IMR-90 (cell line): ENCODE results near the gene ZBTB32. TPM values are rescaled to one million over a fixed set of nuclear protein-coding genes. Genes with fewer than 3 reads are reported as not detected.
A peak's percentile ranks its signal among the peaks of the same experiment; 100 is the strongest.

Experiments used
- ATAC-seq: fragments of 200-7000 bp; cut with Tn5 transposase; 2 replicates; pipeline ENCODE4 v1.9.1; 2020; ENCODE audit warnings: low read depth, mild to moderate bottlenecking, moderate library complexity
- BruUV-seq: library from RNA; stranded (reverse); fragments of 400-500 nt; replicated peaks from 2 replicates; lab custom pipeline; 2021; lab: Mats Ljungman, UMichigan
- CTCF ChIA-PET: fragments of 300-600 bp; formaldehyde crosslinking; extraction: SDS; loops from one replicate; lab custom pipeline; 2021; ENCODE audit warnings: antibody characterized with exemption; lab: Yijun Ruan, JAX
- POLR2A ChIA-PET: fragments of 300-600 bp; sonication (Branson Sonifier 250); formaldehyde crosslinking; loops from one replicate; lab custom pipeline; 2022; ENCODE audit warnings: antibody characterized with exemption; ENCODE audit not compliant: unreplicated experiment; lab: Charles Lee
- DNase-seq: peaks from one replicate; pipeline ENCODE4 v3.0.0; 2013
- H2AFZ ChIP-seq: replicated peaks from 2 replicates; pipeline ENCODE3; 2013; ENCODE audit warnings: low read length, mild to moderate bottlenecking; ENCODE audit not compliant: poor library complexity
- H2AK5ac ChIP-seq: 2 replicates; pipeline ENCODE4 v1.6.1; 2013; ENCODE audit warnings: low read depth, low read length, inconsistent platforms
- H2AK9ac ChIP-seq: replicated peaks from 2 replicates; pipeline ENCODE3; 2013; ENCODE audit warnings: mild to moderate bottlenecking, low read depth, low read length, moderate library complexity; ENCODE audit not compliant: poor library complexity
- H2BK120ac ChIP-seq: 2 replicates; pipeline ENCODE4 v1.6.1; 2013; ENCODE audit warnings: low read depth, low read length, inconsistent platforms
- H2BK15ac ChIP-seq: 3 replicates; pipeline ENCODE4 v1.6.1; 2013; ENCODE audit warnings: low read depth, low read length, inconsistent platforms
- H2BK20ac ChIP-seq: 2 replicates; pipeline ENCODE4 v1.6.1; 2013; ENCODE audit warnings: low read depth, mild to moderate bottlenecking, inconsistent platforms, low read length, moderate library complexity
- H2BK5ac ChIP-seq: 2 replicates; pipeline ENCODE4 v1.6.1; 2013; ENCODE audit warnings: mild to moderate bottlenecking, low read depth, low read length, inconsistent platforms; ENCODE audit not compliant: poor library complexity, severe bottlenecking
- H3K14ac ChIP-seq: replicated peaks from 2 replicates; pipeline ENCODE4 v1.6.1; 2013; ENCODE audit warnings: low read depth, low read length, inconsistent platforms
- H3K18ac ChIP-seq: 2 replicates; pipeline ENCODE4 v1.6.1; 2013; ENCODE audit warnings: low read depth, low read length, control low read depth
- H3K23ac ChIP-seq: 2 replicates; pipeline ENCODE4 v1.6.1; 2013; ENCODE audit warnings: low read depth, low read length, inconsistent platforms
- H3K27ac ChIP-seq: 2 replicates; pipeline ENCODE4 v1.5.1; 2013; ENCODE audit warnings: mild to moderate bottlenecking, control low read depth, low read length; ENCODE audit not compliant: insufficient read depth
- H3K27me3 ChIP-seq: 2 replicates; pipeline ENCODE4 v1.6.1; 2013; ENCODE audit warnings: low read length; ENCODE audit not compliant: control insufficient read depth, insufficient read depth
- H3K36me3 ChIP-seq: 2 replicates; pipeline ENCODE4 v1.6.1; 2013; ENCODE audit warnings: low read length, mixed read lengths; ENCODE audit not compliant: control insufficient read depth, insufficient read depth
- H3K4ac ChIP-seq: 2 replicates; pipeline ENCODE4 v1.6.1; 2013; ENCODE audit warnings: low read depth, low read length, inconsistent platforms
- H3K4me1 ChIP-seq: 2 replicates; pipeline ENCODE4 v1.6.1; 2013; ENCODE audit warnings: low read length, mixed read lengths; ENCODE audit not compliant: control insufficient read depth, insufficient read depth
- H3K4me2 ChIP-seq: 2 replicates; pipeline ENCODE4 v1.6.1; 2013; ENCODE audit warnings: low read depth, mild to moderate bottlenecking, control low read depth, low read length, moderate library complexity
- H3K4me3 ChIP-seq: 2 replicates; pipeline ENCODE4 v1.5.1; 2013; ENCODE audit warnings: low read depth, mild to moderate bottlenecking, control low read depth, low read length, moderate library complexity; ENCODE audit not compliant: insufficient read depth
- H3K56ac ChIP-seq: 2 replicates; pipeline ENCODE4 v1.6.1; 2013; ENCODE audit warnings: low read length, inconsistent platforms; ENCODE audit not compliant: insufficient read depth; ENCODE audit errors: extremely low read depth
- H3K79me1 ChIP-seq, 2 experiments: 2 replicates each; pipeline ENCODE4 v1.6.1; 2013; ENCODE audit warnings: low read length in 2 of 2, inconsistent platforms in 1 of 2, low read depth in 1 of 2
- H3K9ac ChIP-seq: 2 replicates; pipeline ENCODE4 v1.6.1; 2013; ENCODE audit warnings: low read depth, low read length, control low read depth
- H3K9me1 ChIP-seq: 2 replicates; pipeline ENCODE4 v1.6.1; 2013; ENCODE audit warnings: low read length, inconsistent platforms; ENCODE audit not compliant: insufficient read depth
- H3K9me3 ChIP-seq: 2 replicates; pipeline ENCODE4 v1.6.1; 2013; ENCODE audit warnings: low read length; ENCODE audit not compliant: control insufficient read depth, insufficient read depth
- H4K20me1 ChIP-seq: 2 replicates; pipeline ENCODE4 v1.6.1; 2013; ENCODE audit warnings: low read length, inconsistent platforms; ENCODE audit not compliant: insufficient read depth
- H4K5ac ChIP-seq: 2 replicates; pipeline ENCODE4 v1.6.1; 2013; ENCODE audit warnings: mild to moderate bottlenecking, low read depth, low read length, control low read depth
- H4K8ac ChIP-seq, 2 experiments: 2 replicates each; pipeline ENCODE4 v1.6.1; 2013; ENCODE audit warnings: low read depth in 2 of 2, low read length in 2 of 2, control low read depth in 1 of 2, inconsistent platforms in 1 of 2
- H4K91ac ChIP-seq: 2 replicates; pipeline ENCODE4 v1.6.1; 2013; ENCODE audit warnings: low read depth, low read length, inconsistent platforms; ENCODE audit not compliant: insufficient read depth
- BHLHE40 ChIP-seq: fragments of 150-350 bp; IDR thresholded peaks from 2 replicates; pipeline ENCODE4 v1.6.1; 2016; ENCODE audit warnings: mild to moderate bottlenecking, low read depth, low read length
- CEBPB ChIP-seq: IDR thresholded peaks from 2 replicates; pipeline ENCODE4 v1.6.1; 2012; ENCODE audit warnings: low read depth, low read length, improper control_type of control experiment
- CHD1 ChIP-seq: IDR thresholded peaks from 2 replicates; pipeline ENCODE4 v1.6.1; 2012; ENCODE audit warnings: low read depth, low read length, improper control_type of control experiment
- FOS ChIP-seq: fragments of 150-350 bp; IDR thresholded peaks from 2 replicates; pipeline ENCODE4 v1.6.1; 2016; ENCODE audit warnings: low read depth, low read length
- MAFK ChIP-seq: IDR thresholded peaks from 2 replicates; pipeline ENCODE4 v1.6.1; 2012; ENCODE audit warnings: low read depth, low read length, improper control_type of control experiment
- MAZ ChIP-seq: IDR thresholded peaks from 2 replicates; pipeline ENCODE4 v1.6.1; 2012; ENCODE audit warnings: low read depth, mild to moderate bottlenecking, low read length, improper control_type of control experiment, moderate library complexity, borderline replicate concordance
- NFE2L2 ChIP-seq: fragments of 150-350 bp; IDR thresholded peaks from 2 replicates; pipeline ENCODE4 v1.6.1; 2016; ENCODE audit warnings: low read depth, mild to moderate bottlenecking, low read length
- POLR2A ChIP-seq: IDR thresholded peaks from 2 replicates; pipeline ENCODE4 v1.6.1; 2012; ENCODE audit warnings: mild to moderate bottlenecking, low read depth, low read length
- RAD21 ChIP-seq: IDR thresholded peaks from 2 replicates; pipeline ENCODE4 v1.6.1; 2012; ENCODE audit warnings: low read length, improper control_type of control experiment
- RCOR1 ChIP-seq: IDR thresholded peaks from 2 replicates; pipeline ENCODE4 v1.6.1; 2012; ENCODE audit warnings: mild to moderate bottlenecking, low read length, improper control_type of control experiment; ENCODE audit not compliant: insufficient replicate concordance
- RFX5 ChIP-seq: IDR thresholded peaks from 2 replicates; pipeline ENCODE4 v1.8.0; 2012; ENCODE audit warnings: low read depth, mild to moderate bottlenecking, low read length, moderate library complexity
- SMC3 ChIP-seq: fragments of 150-350 bp; IDR thresholded peaks from 2 replicates; pipeline ENCODE4 v1.6.1; 2016; ENCODE audit warnings: low read depth, mild to moderate bottlenecking, antibody characterized with exemption, low read length, moderate library complexity
- WGBS, 2 experiments: methylation state at CpG; one replicate each; pipeline versions ENCODE4 v1.1.5 to v1.1.7; 2013; ENCODE audit warnings: missing lambda C conversion rate in 2 of 2; ENCODE audit not compliant: insufficient read length in 1 of 2; ENCODE audit errors: extremely low coverage in 2 of 2; 5-methylcytosine and 5-hydroxymethylcytosine counted together
- dilution Hi-C: fragments of 300-500 bp; cut with HindIII; formaldehyde crosslinking; loops from one replicate; pipeline ENCODE4 v1.14.3; 2018; ENCODE audit warnings: low sequenced_read_pairs; ENCODE audit not compliant: unreplicated experiment
- in situ Hi-C: fragments of 300-500 bp; cut with MboI; formaldehyde crosslinking; loops from 3 replicates; pipeline ENCODE4 v1.14.3; 2019; ENCODE audit warnings: low sequenced_read_pairs, inconsistent platforms, mixed read lengths
- intact Hi-C: fragments of 100-400 bp; cut with micrococcal nuclease; formaldehyde crosslinking; loops from 2 replicates; pipeline ENCODE4 v1.10.0; 2022
- polyA plus RNA-seq, 3 experiments: library from polyadenylated mRNA; depleted of rRNA; stranded (reverse); fragments of >200 nt; gene quantifications; 2 replicates each; pipeline ENCODE4 v1.2.3, GENCODE V29; 2012; ENCODE audit warnings: low replicate concordance in 1 of 3
- total RNA-seq: library from RNA; depleted of rRNA; stranded (reverse); fragments of >200 nt; gene quantifications from 2 replicates; pipeline ENCODE4 v1.2.3, GENCODE V29; 2012
- TF ChIP-seq, protein P1 (sequence below): conservative IDR thresholded peaks from 2 replicates; pipeline ENCODE4 v1.5.1; 2012; ENCODE audit warnings: mild to moderate bottlenecking, low read depth, low read length, improper control_type of control experiment
- TF ChIP-seq, protein P2 (sequence below): fragments of 150-350 bp; IDR thresholded peaks from 2 replicates; pipeline ENCODE4 v1.6.1; 2017; ENCODE audit warnings: mild to moderate bottlenecking, antibody characterized with exemption, low read length, low read depth
- TF ChIP-seq, protein P3 (sequence below): fragments of 150-350 bp; IDR thresholded peaks from 2 replicates; pipeline ENCODE4 v1.6.1; 2016; ENCODE audit warnings: low read depth, mild to moderate bottlenecking, low read length, moderate library complexity, borderline replicate concordance

Gene ZBTB32
- total and polyA plus RNA-seq, 2 of the 4 experiments (the other 2 are of a cell fraction) = not detected

DNA sequence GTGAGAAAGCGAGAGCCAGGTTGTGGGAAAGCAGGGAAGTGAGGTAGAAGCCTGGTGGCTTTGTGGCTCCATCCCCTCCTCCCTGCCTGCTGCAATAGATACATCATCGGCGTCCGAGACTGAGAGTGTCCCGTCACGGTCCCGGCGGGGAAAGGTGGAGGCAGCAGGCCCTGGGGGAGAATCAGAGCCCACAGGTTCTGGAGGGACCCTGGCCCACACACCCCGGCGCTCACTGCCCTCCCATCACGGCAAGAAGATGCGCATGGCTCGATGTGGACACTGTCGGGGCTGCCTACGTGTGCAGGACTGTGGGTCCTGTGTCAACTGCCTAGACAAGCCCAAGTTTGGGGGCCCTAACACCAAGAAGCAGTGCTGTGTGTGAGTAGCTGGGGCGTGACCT lies 18.5 kb downstream of the ZBTB32 start:
- no peak overlapping the region for H2AFZ ChIP-seq
- H3K27ac ChIP-seq = no peak overlapping the region
- H3K4me3 ChIP-seq = no peak overlapping the region
- H2BK5ac ChIP-seq = no peak overlapping the region
- no peak overlapping the region for H2AK9ac ChIP-seq
- no peak overlapping the region for H3K18ac ChIP-seq
- peaks cover 29% of the 10 kb centered on the region for H4K20me1 ChIP-seq
- no peak overlapping the region for H4K91ac ChIP-seq
- no peak overlapping the region for H2AK5ac ChIP-seq
- no peak overlapping the region for H3K9ac ChIP-seq
- H2BK120ac ChIP-seq = no peak overlapping the region
- TSS peak; percentile 21 for BruUV-seq
- no peaks in the 10 kb centered on the region; the same call in 1 of the 2 replicates for H3K9me1 ChIP-seq
- peaks cover 68% of the 10 kb centered on the region for H3K36me3 ChIP-seq
- H3K4me2 ChIP-seq = no peak overlapping the region
- dilution Hi-C loops = no loop called here
- ATAC-seq = no peak
- peaks cover 6% of the 10 kb centered on the region for H3K4me1 ChIP-seq
- TF ChIP-seq, protein P1, sequence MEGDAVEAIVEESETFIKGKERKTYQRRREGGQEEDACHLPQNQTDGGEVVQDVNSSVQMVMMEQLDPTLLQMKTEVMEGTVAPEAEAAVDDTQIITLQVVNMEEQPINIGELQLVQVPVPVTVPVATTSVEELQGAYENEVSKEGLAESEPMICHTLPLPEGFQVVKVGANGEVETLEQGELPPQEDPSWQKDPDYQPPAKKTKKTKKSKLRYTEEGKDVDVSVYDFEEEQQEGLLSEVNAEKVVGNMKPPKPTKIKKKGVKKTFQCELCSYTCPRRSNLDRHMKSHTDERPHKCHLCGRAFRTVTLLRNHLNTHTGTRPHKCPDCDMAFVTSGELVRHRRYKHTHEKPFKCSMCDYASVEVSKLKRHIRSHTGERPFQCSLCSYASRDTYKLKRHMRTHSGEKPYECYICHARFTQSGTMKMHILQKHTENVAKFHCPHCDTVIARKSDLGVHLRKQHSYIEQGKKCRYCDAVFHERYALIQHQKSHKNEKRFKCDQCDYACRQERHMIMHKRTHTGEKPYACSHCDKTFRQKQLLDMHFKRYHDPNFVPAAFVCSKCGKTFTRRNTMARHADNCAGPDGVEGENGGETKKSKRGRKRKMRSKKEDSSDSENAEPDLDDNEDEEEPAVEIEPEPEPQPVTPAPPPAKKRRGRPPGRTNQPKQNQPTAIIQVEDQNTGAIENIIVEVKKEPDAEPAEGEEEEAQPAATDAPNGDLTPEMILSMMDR = no peak
- TF ChIP-seq SMC3 (no peak), NFE2L2 (no peak), RFX5 (no peak), RCOR1 (no peak), CHD1 (no peak), MAZ (no peak), POLR2A (no peak), RAD21 (no peak), FOS (no peak), MAFK (no peak), BHLHE40 (no peak), CEBPB (no peak)
- TF ChIP-seq, protein P2, sequence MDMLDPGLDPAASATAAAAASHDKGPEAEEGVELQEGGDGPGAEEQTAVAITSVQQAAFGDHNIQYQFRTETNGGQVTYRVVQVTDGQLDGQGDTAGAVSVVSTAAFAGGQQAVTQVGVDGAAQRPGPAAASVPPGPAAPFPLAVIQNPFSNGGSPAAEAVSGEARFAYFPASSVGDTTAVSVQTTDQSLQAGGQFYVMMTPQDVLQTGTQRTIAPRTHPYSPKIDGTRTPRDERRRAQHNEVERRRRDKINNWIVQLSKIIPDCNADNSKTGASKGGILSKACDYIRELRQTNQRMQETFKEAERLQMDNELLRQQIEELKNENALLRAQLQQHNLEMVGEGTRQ = no peak
- TF ChIP-seq, protein P3, sequence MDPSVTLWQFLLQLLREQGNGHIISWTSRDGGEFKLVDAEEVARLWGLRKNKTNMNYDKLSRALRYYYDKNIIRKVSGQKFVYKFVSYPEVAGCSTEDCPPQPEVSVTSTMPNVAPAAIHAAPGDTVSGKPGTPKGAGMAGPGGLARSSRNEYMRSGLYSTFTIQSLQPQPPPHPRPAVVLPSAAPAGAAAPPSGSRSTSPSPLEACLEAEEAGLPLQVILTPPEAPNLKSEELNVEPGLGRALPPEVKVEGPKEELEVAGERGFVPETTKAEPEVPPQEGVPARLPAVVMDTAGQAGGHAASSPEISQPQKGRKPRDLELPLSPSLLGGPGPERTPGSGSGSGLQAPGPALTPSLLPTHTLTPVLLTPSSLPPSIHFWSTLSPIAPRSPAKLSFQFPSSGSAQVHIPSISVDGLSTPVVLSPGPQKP = no peak
- H4K8ac ChIP-seq = no peak overlapping the region
- H2BK20ac ChIP-seq = no peak overlapping the region
- no peak overlapping the region for H3K56ac ChIP-seq
- no peak overlapping the region for H3K4ac ChIP-seq
- DNase-seq = no peak
- 97% methylated on average over 6 of the region's 16 CpGs; no CpG with 5 or more reads in 1 of the 2 experiments for WGBS, 2 experiments
- in situ Hi-C loops = no loop called here
- no peak overlapping the region for H3K14ac ChIP-seq
- ChIA-PET POLR2A (interaction anchor here (0.6 kb wide), 1 partner anchor 18 kb away, joined by 3 read pairs; no protein-coding TSS in a partner anchor), CTCF (no interaction called here)
- H2BK15ac ChIP-seq = no peak overlapping the region
- no peaks in the 10 kb centered on the region for H3K9me3 ChIP-seq
- no peaks in the 10 kb centered on the region for H3K27me3 ChIP-seq
- no peak overlapping the region for H4K5ac ChIP-seq
- intact Hi-C loops = no loop called here
- H3K23ac ChIP-seq = no peak overlapping the region
- peaks cover 16 to 48% of the 10 kb centered on the region in 2 experiments; a peak in 3 of 4 replicates for H3K79me1 ChIP-seq
